HepG2 (cell line): ENCODE results near the gene RPL11. TPM values are rescaled to one million over a fixed set of nuclear protein-coding genes. Genes with fewer than 3 reads are reported as not detected.

ENCODE experiments used
- ATAC-seq: fragments of 200-7000 bp; cut with Tn5 transposase; 3 replicates; pipeline ENCODE4 v1.9.1; 2020; ENCODE audit warnings: mild to moderate bottlenecking, moderate library complexity
- BruUV-seq: library from RNA; stranded (reverse); fragments of 400-500 nt; replicated peaks from 2 replicates; lab custom pipeline; 2021; lab: Mats Ljungman, UMichigan
- CTCF ChIA-PET: fragments of 300-600 bp; formaldehyde crosslinking; extraction: SDS; loops from one replicate; lab custom pipeline; 2021; ENCODE audit warnings: low total read pairs, inconsistent platforms, low intra/inter-chr PET ratio; lab: Yijun Ruan, JAX
- POLR2A ChIA-PET: fragments of 350-600 bp; sonication (Branson Sonifier 250); formaldehyde crosslinking; loops from one replicate; lab custom pipeline; 2020; ENCODE audit warnings: antibody characterized with exemption, inconsistent platforms; lab: Yijun Ruan, JAX
- DNase-seq: peaks from one replicate; pipeline ENCODE4 v3.0.0-alpha.2; 2015; ENCODE audit warnings: low spot score
- FAIRE-seq: peaks from 3 replicates; lab custom pipeline; 2011; peaks lifted over from hg19 to GRCh38; lab: Jason Lieb, UNC
- H2AFZ ChIP-seq: one replicate; pipeline ENCODE4 v1.6.1; 2011; ENCODE audit warnings: low read length, inconsistent platforms
- H3K27ac ChIP-seq: fragments of 300-600 bp; 3 replicates; pipeline ENCODE4 v1.8.0; 2011; ENCODE audit warnings: mixed run types, mild to moderate bottlenecking, mixed read lengths, low read length, inconsistent platforms; ENCODE audit not compliant: insufficient read depth; ENCODE audit errors: extremely low read length
- H3K27me3 ChIP-seq, 2 experiments: fragments of 200-600 bp in 1 of 2; 2 replicates in 1 of 2; 3 replicates in 1 of 2; pipeline versions ENCODE4 v1.6.0 to v1.8.0; 2011; ENCODE audit warnings: low read length in 2 of 2, mild to moderate bottlenecking in 2 of 2, moderate library complexity in 2 of 2, inconsistent platforms in 1 of 2; ENCODE audit not compliant: insufficient read depth in 2 of 2, control insufficient read depth in 1 of 2
- H3K36me3 ChIP-seq, 2 experiments: fragments of 200-600 bp in 1 of 2; replicated peaks in 1 of 2; 2 replicates in 1 of 2; 3 replicates in 1 of 2; pipeline versions ENCODE4 v1.5.1 to v1.8.0; 2011; ENCODE audit warnings: low read length in 2 of 2, inconsistent platforms in 1 of 2; ENCODE audit not compliant: insufficient read depth in 2 of 2, control insufficient read depth in 1 of 2
- H3K4me1 ChIP-seq: 2 replicates; pipeline ENCODE4 v1.5.1; 2012; ENCODE audit warnings: low read length, inconsistent platforms; ENCODE audit not compliant: insufficient read depth
- H3K4me2 ChIP-seq: 2 replicates; pipeline ENCODE4 v1.6.0; 2011; ENCODE audit warnings: low read depth, low read length, inconsistent platforms
- H3K4me3 ChIP-seq, 3 experiments: fragments of 200-600 bp in 1 of 3; sonication (generic), shearing (Covaris generic) in 1 of 3; replicated peaks in 1 of 3; 2 replicates each; pipeline ENCODE4 v1.5.1; 2011 to 2016; ENCODE audit warnings: low read length in 3 of 3, inconsistent platforms in 2 of 3, low read depth in 2 of 3, mild to moderate bottlenecking in 2 of 3, control low read depth in 1 of 3, mixed read lengths in 1 of 3; ENCODE audit not compliant: insufficient read depth in 1 of 3
- H3K79me2 ChIP-seq: one replicate; pipeline ENCODE4 v1.6.1; 2011; ENCODE audit warnings: low read length, inconsistent platforms; ENCODE audit not compliant: insufficient read depth
- H3K9ac ChIP-seq: 2 replicates; pipeline ENCODE4 v1.6.0; 2011; ENCODE audit warnings: mild to moderate bottlenecking, low read depth, low read length, inconsistent platforms; ENCODE audit not compliant: insufficient read depth
- H3K9me3 ChIP-seq: 2 replicates; pipeline ENCODE4 v1.5.1; 2012; ENCODE audit warnings: mild to moderate bottlenecking, low read length
- H4K20me1 ChIP-seq: 2 replicates; pipeline ENCODE4 v1.6.0; 2011; ENCODE audit warnings: inconsistent platforms, mild to moderate bottlenecking, low read length, moderate library complexity; ENCODE audit not compliant: insufficient read depth
- ATRX ChIP-seq: sonication (generic); formaldehyde crosslinking; IDR thresholded peaks from 2 replicates; pipeline ENCODE4 v1.4.0; 2020; ENCODE audit warnings: missing genetic modification reagents, borderline replicate concordance
- KAT7 ChIP-seq: IDR thresholded peaks from 2 replicates; pipeline ENCODE4 v1.6.1; 2018; ENCODE audit warnings: borderline replicate concordance, missing compliant biosample characterization
- PHB2 ChIP-seq: fragments of 450-650 bp; IDR thresholded peaks from 2 replicates; pipeline ENCODE4 v1.6.1; 2018; ENCODE audit not compliant: partially characterized antibody
- REXO4 ChIP-seq: sonication (generic); formaldehyde crosslinking; IDR thresholded peaks from 2 replicates; pipeline ENCODE4 v1.8.0; 2022; ENCODE audit warnings: missing genetic modification reagents, mild to moderate bottlenecking, borderline replicate concordance
- U2AF2 ChIP-seq: fragments of 200-400 bp; formaldehyde crosslinking; IDR thresholded peaks from 2 replicates; pipeline ENCODE4 v1.6.1; 2017; ENCODE audit warnings: low read depth, mild to moderate bottlenecking, low read length
- ZNF253 ChIP-seq: sonication (generic); formaldehyde crosslinking; IDR thresholded peaks from 2 replicates; pipeline ENCODE4 v1.8.0; 2022; ENCODE audit warnings: mild to moderate bottlenecking, missing genetic modification reagents, borderline replicate concordance
- ZNF317 ChIP-seq: sonication (generic); formaldehyde crosslinking; IDR thresholded peaks from 2 replicates; pipeline ENCODE4 v1.5.0; 2020; ENCODE audit warnings: mild to moderate bottlenecking, missing genetic modification reagents
- WGBS: methylation state at CpG from one replicate; pipeline ENCODE4 v1.1.6; 2017; ENCODE audit warnings: low lambda C conversion rate; 5-methylcytosine and 5-hydroxymethylcytosine counted together
- in situ Hi-C: cut with HindIII; loops from 2 replicates; pipeline ENCODE4 v1.10.0; 2017; ENCODE audit warnings: low pct_unique_long_range_greater_than_20kb; ENCODE audit not compliant: extremely low pct_ligation_motif_present
- intact Hi-C: fragments of 100-400 bp; cut with micrococcal nuclease; formaldehyde crosslinking; loops from one replicate; pipeline ENCODE4 v1.10.0; 2022; ENCODE audit not compliant: unreplicated experiment
- polyA plus RNA-seq, 8 experiments: library from polyadenylated mRNA; depleted of rRNA in 3 of 8; stranded (reverse) in 7 of 8; unstranded in 1 of 8; fragments of >200 nt; fragmentation: Illumina TruSeq in 4 of 8; extraction: Trizol in 4 of 8; gene quantifications; 2 replicates each; pipeline versions ENCODE4 v1.2.1 to v1.2.3, GENCODE V29; 2011 to 2016; ENCODE audit warnings: low read depth in 4 of 8, missing spikeins in 1 of 8, mixed read lengths in 1 of 8; ENCODE audit not compliant: insufficient read depth in 1 of 8
- total RNA-seq, 5 experiments: library from RNA; depleted of rRNA; stranded (reverse); fragments of >200 nt; fragmentation: Illumina TruSeq; extraction: Trizol; gene quantifications; 2 replicates each; pipeline ENCODE4 v1.2.3, GENCODE V29; 2016; ENCODE audit warnings: low read depth in 1 of 5
- TF ChIP-seq, protein P1 (sequence below), 2 experiments: sonication (generic) in 1 of 2; formaldehyde crosslinking in 1 of 2; IDR thresholded peaks; 2 replicates each; pipeline versions ENCODE4 v1.6.1 to v1.9.0; 2014 to 2022; ENCODE audit warnings: antibody characterized with exemption in 1 of 2, borderline replicate concordance in 1 of 2, inconsistent platforms in 1 of 2, low read depth in 1 of 2, missing genetic modification reagents in 1 of 2
- TF ChIP-seq, protein P2 (sequence below): sonication (generic); formaldehyde crosslinking; conservative IDR thresholded peaks from 2 replicates; pipeline ENCODE4 v1.4.0; 2020; ENCODE audit warnings: missing genetic modification reagents
- TF ChIP-seq, protein P3 (sequence below): sonication (generic); formaldehyde crosslinking; IDR thresholded peaks from 2 replicates; pipeline ENCODE4 v1.8.0; 2022; ENCODE audit warnings: missing genetic modification reagents, mild to moderate bottlenecking, borderline replicate concordance
- TF ChIP-seq, protein P4 (sequence below): IDR thresholded peaks from 2 replicates; pipeline ENCODE4 v1.6.1; 2016; ENCODE audit warnings: missing compliant biosample characterization, missing genetic modification reagents, borderline replicate concordance

The RPL11 gene
- total and polyA plus RNA-seq, 2 of the 13 experiments (the other 11 are each of a cell fraction or from before 2014, with no cell fraction given): 1,682 to 2,010 TPM

DNA sequence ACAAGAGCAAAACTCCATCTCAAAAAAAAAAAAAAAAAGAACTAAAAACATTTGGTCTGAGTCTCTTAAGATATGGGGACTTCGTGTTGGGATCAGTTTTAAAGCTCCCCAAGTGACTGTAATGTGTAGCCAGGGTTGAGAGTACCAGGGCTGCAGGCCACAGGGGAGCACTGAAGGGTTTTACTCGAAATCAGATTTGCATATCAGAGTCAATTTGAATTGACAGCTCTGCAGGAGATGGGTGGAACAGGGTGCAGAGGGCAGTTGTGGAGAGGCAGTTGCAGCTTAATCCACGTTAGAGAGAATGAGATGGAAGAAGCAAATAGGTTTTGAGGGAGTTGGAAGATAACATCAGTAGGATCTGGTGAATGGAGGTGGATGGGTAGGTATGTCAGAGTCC lies 31.0 kb downstream of the RPL11 start:
- Histone ChIP-seq H4K20me1 (no peaks in the 10 kb centered on the region), H3K9me3 (no peaks in the 10 kb centered on the region), H3K27ac (no peak overlapping the region), H3K27me3 (no peaks in the 10 kb centered on the region), H3K4me2 (no peak overlapping the region), H3K4me3 (no peak overlapping the region)
- BruUV-seq: no TSS peak
- WGBS: 69% methylated on average over 3 of the region's 3 CpGs
- TF ChIP-seq, protein P1, sequence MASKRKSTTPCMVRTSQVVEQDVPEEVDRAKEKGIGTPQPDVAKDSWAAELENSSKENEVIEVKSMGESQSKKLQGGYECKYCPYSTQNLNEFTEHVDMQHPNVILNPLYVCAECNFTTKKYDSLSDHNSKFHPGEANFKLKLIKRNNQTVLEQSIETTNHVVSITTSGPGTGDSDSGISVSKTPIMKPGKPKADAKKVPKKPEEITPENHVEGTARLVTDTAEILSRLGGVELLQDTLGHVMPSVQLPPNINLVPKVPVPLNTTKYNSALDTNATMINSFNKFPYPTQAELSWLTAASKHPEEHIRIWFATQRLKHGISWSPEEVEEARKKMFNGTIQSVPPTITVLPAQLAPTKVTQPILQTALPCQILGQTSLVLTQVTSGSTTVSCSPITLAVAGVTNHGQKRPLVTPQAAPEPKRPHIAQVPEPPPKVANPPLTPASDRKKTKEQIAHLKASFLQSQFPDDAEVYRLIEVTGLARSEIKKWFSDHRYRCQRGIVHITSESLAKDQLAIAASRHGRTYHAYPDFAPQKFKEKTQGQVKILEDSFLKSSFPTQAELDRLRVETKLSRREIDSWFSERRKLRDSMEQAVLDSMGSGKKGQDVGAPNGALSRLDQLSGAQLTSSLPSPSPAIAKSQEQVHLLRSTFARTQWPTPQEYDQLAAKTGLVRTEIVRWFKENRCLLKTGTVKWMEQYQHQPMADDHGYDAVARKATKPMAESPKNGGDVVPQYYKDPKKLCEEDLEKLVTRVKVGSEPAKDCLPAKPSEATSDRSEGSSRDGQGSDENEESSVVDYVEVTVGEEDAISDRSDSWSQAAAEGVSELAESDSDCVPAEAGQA (IDR thresholded peaks at IDR 0.05; ENCODE audit: low read depth): no peak
- TF ChIP-seq, protein P1 (CRISPR knock-in tag; IDR thresholded peaks at IDR 0.05; ENCODE audit: borderline replicate concordance): no peak
- TF ChIP-seq, protein P2, sequence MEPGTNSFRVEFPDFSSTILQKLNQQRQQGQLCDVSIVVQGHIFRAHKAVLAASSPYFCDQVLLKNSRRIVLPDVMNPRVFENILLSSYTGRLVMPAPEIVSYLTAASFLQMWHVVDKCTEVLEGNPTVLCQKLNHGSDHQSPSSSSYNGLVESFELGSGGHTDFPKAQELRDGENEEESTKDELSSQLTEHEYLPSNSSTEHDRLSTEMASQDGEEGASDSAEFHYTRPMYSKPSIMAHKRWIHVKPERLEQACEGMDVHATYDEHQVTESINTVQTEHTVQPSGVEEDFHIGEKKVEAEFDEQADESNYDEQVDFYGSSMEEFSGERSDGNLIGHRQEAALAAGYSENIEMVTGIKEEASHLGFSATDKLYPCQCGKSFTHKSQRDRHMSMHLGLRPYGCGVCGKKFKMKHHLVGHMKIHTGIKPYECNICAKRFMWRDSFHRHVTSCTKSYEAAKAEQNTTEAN (CRISPR knock-in tag): no peak
- TF ChIP-seq REXO4: no peak
- TF ChIP-seq ZNF253 (CRISPR knock-in tag): no peak
- no peak for TF ChIP-seq ZNF317 (CRISPR knock-in tag)
- no peak for TF ChIP-seq ATRX (CRISPR knock-in tag)
- no peak for TF ChIP-seq U2AF2
- TF ChIP-seq KAT7 (CRISPR knock-in tag): no peak
- TF ChIP-seq, protein P3, sequence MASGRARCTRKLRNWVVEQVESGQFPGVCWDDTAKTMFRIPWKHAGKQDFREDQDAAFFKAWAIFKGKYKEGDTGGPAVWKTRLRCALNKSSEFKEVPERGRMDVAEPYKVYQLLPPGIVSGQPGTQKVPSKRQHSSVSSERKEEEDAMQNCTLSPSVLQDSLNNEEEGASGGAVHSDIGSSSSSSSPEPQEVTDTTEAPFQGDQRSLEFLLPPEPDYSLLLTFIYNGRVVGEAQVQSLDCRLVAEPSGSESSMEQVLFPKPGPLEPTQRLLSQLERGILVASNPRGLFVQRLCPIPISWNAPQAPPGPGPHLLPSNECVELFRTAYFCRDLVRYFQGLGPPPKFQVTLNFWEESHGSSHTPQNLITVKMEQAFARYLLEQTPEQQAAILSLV (CRISPR knock-in tag): no peak
- TF ChIP-seq, protein P4, sequence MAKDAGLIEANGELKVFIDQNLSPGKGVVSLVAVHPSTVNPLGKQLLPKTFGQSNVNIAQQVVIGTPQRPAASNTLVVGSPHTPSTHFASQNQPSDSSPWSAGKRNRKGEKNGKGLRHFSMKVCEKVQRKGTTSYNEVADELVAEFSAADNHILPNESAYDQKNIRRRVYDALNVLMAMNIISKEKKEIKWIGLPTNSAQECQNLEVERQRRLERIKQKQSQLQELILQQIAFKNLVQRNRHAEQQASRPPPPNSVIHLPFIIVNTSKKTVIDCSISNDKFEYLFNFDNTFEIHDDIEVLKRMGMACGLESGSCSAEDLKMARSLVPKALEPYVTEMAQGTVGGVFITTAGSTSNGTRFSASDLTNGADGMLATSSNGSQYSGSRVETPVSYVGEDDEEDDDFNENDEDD: no peak
- TF ChIP-seq PHB2: no peak
- TF ChIP-seq, all 625 proteins: peak for 0
- H3K79me2 ChIP-seq: no peaks in the 10 kb centered on the region
- ATAC-seq: no peak
- CTCF ChIA-PET: no interaction called here
- no peaks in the 10 kb centered on the region for H3K36me3 ChIP-seq
- intact Hi-C loops (no loop called here), in situ Hi-C loops (no loop called here)
- H3K9ac ChIP-seq: no peak overlapping the region
- no peak overlapping the region for H2AFZ ChIP-seq
- no peak for FAIRE-seq
- peaks cover 18% of the 10 kb centered on the region for H3K4me1 ChIP-seq
- no peak for DNase-seq
- POLR2A ChIA-PET: no interaction called here
